WTC11 (cell line): ENCODE data around the gene ZNF57. TPM values are rescaled to one million over a fixed set of nuclear protein-coding genes. Genes with fewer than 3 reads are reported as not detected.

Experiments
- ATAC-seq: fragments of 200-7000 bp; cut with Tn5 transposase; 2 replicates; pipeline ENCODE4 v1.10.0; 2021; ENCODE audit warnings: mild to moderate bottlenecking, moderate library complexity
- CTCF ChIA-PET: fragments of 300-600 bp; sonication (Branson Sonifier 250); formaldehyde crosslinking; loops from one replicate; lab custom pipeline; 2021; ENCODE audit warnings: antibody characterized with exemption; lab: Charles Lee
- POLR2A ChIA-PET: fragments of 350-600 bp; sonication (Branson Sonifier 250); formaldehyde crosslinking; loops from one replicate; lab custom pipeline; 2021; ENCODE audit warnings: antibody characterized with exemption; lab: Charles Lee
- DNase-seq: peaks from one replicate; pipeline ENCODE4 v3.0.0; 2021; ENCODE audit warnings: low spot score
- H3K27ac Mint-ChIP-seq: 2 replicates; pipeline ENCODE4 v1.8.0; 2021; ENCODE audit warnings: mixed read lengths
- H3K27me3 Mint-ChIP-seq: 2 replicates; pipeline ENCODE4 v1.8.0; 2021; ENCODE audit warnings: low read depth, mild to moderate bottlenecking, moderate library complexity, mixed read lengths
- H3K36me3 Mint-ChIP-seq: 2 replicates; pipeline ENCODE4 v1.8.0; 2021; ENCODE audit warnings: mixed read lengths
- H3K4me1 Mint-ChIP-seq: 2 replicates; pipeline ENCODE4 v1.8.0; 2022; ENCODE audit warnings: mixed read lengths
- H3K4me3 Mint-ChIP-seq: 2 replicates; pipeline ENCODE4 v1.8.0; 2021; ENCODE audit warnings: mild to moderate bottlenecking, moderate library complexity, mixed read lengths
- H3K9me3 Mint-ChIP-seq: 2 replicates; pipeline ENCODE4 v1.8.0; 2021; ENCODE audit warnings: mixed read lengths
- EMX1 ChIP-seq: fragments of 250-450 bp; sonication (Bioruptor Pico); IDR thresholded peaks from 2 replicates; pipeline ENCODE4 v1.8.0; 2021; ENCODE audit warnings: mild to moderate bottlenecking
- GRHL2 ChIP-seq: fragments of 250-450 bp; sonication (Bioruptor Pico); IDR thresholded peaks from 2 replicates; pipeline ENCODE4 v1.8.0; 2022; ENCODE audit warnings: mild to moderate bottlenecking, moderate library complexity; ENCODE audit not compliant: insufficient replicate concordance, severe bottlenecking
- PRRX2 ChIP-seq: fragments of 250-450 bp; sonication (Bioruptor Pico); IDR thresholded peaks from 2 replicates; pipeline ENCODE4 v1.8.0; 2021; ENCODE audit warnings: mild to moderate bottlenecking
- RELA ChIP-seq: sonication (generic); formaldehyde crosslinking; IDR thresholded peaks from 2 replicates; pipeline ENCODE4 v1.8.1; 2022; ENCODE audit warnings: missing genetic modification reagents, mild to moderate bottlenecking, borderline replicate concordance
- SP1 ChIP-seq: sonication (generic); formaldehyde crosslinking; conservative IDR thresholded peaks from 2 replicates; pipeline ENCODE4 v1.8.1; 2022; ENCODE audit warnings: missing genetic modification reagents
- TEAD4 ChIP-seq: sonication (generic); formaldehyde crosslinking; IDR thresholded peaks from 2 replicates; pipeline ENCODE4 v1.8.0; 2022; ENCODE audit warnings: mild to moderate bottlenecking, missing genetic modification reagents
- ZNF121 ChIP-seq: sonication (generic); formaldehyde crosslinking; IDR thresholded peaks from 2 replicates; pipeline ENCODE4 v1.8.0; 2023; ENCODE audit warnings: missing genetic modification reagents
- ZNF232 ChIP-seq: sonication (generic); formaldehyde crosslinking; IDR thresholded peaks from 2 replicates; pipeline ENCODE4 v1.8.0; 2022; ENCODE audit warnings: mild to moderate bottlenecking, missing genetic modification reagents
- ZNF416 ChIP-seq: fragments of 250-450 bp; sonication (Bioruptor Pico); IDR thresholded peaks from 2 replicates; pipeline ENCODE4 v1.9.0; 2021; ENCODE audit warnings: mild to moderate bottlenecking, inconsistent platforms
- total RNA-seq: library from RNA; stranded (reverse); gene quantifications from 3 replicates; pipeline ENCODE4 v1.2.3, GENCODE V29; 2021
- TF ChIP-seq, protein P1 (sequence below): sonication (generic); formaldehyde crosslinking; IDR thresholded peaks from 2 replicates; pipeline ENCODE4 v1.8.1; 2023; ENCODE audit warnings: mild to moderate bottlenecking, moderate library complexity, missing genetic modification reagents
- TF ChIP-seq, protein P2 (sequence below): sonication (generic); formaldehyde crosslinking; IDR thresholded peaks from 2 replicates; pipeline ENCODE4 v1.8.0; 2022; ENCODE audit warnings: mild to moderate bottlenecking, missing genetic modification reagents
- TF ChIP-seq, protein P3 (sequence below): sonication (generic); formaldehyde crosslinking; IDR thresholded peaks from 2 replicates; pipeline ENCODE4 v1.8.0; 2022; ENCODE audit warnings: mild to moderate bottlenecking, missing genetic modification reagents
- TF ChIP-seq, protein P4 (sequence below): sonication (generic); formaldehyde crosslinking; conservative IDR thresholded peaks from 2 replicates; pipeline ENCODE4 v1.8.1; 2022; ENCODE audit warnings: mild to moderate bottlenecking, missing genetic modification reagents
- TF ChIP-seq, protein P5 (sequence below): sonication (generic); formaldehyde crosslinking; IDR thresholded peaks from 2 replicates; pipeline ENCODE4 v1.8.0; 2022; ENCODE audit warnings: mild to moderate bottlenecking, missing genetic modification reagents
- TF ChIP-seq, protein P6 (sequence below): sonication (generic); formaldehyde crosslinking; IDR thresholded peaks from 2 replicates; pipeline ENCODE4 v1.8.0; 2023; ENCODE audit warnings: mild to moderate bottlenecking, missing genetic modification reagents
- TF ChIP-seq, protein P7 (sequence below): sonication (generic); formaldehyde crosslinking; IDR thresholded peaks from 2 replicates; pipeline ENCODE4 v1.8.0; 2023; ENCODE audit warnings: missing genetic modification reagents
- TF ChIP-seq, protein P8 (sequence below): sonication (generic); formaldehyde crosslinking; conservative IDR thresholded peaks from 2 replicates; pipeline ENCODE4 v1.8.1; 2023; ENCODE audit warnings: mild to moderate bottlenecking, low read depth, missing genetic modification reagents, moderate library complexity

The ZNF57 gene
- total RNA-seq, 1 experiment from 2014 or later = 8.9 TPM

DNA sequence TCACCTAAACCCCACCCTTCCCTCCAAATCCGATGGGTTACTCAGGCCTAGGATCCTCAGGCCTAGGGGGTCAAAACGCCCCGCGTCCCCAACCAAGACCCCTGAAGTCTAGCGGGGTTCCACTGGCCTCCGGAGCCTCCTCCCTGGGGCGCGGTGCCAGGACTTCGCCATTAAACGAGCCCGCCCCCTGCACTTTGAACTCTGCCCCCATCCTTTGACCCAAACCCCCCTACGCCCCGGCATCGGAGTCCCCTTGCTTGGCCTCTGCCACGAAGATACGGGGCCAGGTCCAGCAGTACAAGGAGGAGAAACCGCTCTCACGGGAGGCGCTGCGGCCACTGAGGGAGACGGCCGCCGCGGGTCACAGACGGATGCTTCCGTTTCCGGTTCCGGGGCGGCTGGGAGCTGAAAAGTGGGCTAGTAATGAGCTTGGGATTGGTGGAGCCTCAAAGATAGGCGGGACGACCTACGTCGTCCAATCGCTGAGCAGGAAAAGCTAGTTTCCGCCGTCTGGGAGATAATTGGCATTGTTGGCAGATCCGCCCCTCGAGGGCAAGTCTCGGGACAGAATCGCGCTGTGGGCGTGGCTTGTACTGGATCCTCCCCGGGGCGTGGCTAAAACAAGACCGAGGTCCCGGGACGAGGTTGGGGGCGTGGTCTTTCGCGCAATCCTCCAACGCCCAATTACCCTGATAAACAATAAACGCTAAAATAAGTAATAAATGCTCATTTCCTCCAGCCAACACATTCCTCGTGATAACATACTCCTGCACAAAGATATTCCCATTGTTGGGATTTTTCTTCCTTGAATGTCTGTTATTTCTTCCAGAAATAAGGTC is 49.8 kb downstream of the ZNF57 start (continued):
- TF ChIP-seq, protein P1, sequence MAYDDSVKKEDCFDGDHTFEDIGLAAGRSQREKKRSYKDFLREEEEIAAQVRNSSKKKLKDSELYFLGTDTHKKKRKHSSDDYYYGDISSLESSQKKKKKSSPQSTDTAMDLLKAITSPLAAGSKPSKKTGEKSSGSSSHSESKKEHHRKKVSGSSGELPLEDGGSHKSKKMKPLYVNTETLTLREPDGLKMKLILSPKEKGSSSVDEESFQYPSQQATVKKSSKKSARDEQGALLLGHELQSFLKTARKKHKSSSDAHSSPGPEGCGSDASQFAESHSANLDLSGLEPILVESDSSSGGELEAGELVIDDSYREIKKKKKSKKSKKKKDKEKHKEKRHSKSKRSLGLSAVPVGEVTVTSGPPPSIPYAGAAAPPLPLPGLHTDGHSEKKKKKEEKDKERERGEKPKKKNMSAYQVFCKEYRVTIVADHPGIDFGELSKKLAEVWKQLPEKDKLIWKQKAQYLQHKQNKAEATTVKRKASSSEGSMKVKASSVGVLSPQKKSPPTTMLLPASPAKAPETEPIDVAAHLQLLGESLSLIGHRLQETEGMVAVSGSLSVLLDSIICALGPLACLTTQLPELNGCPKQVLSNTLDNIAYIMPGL = no peak
- TF ChIP-seq GRHL2 (no peak), EMX1 (CRISPR knock-in tag) (no peak), ZNF121 (CRISPR knock-in tag) (no peak), PRRX2 (CRISPR knock-in tag) (no peak), SP1 (CRISPR knock-in tag) (peak; percentile 80)
- TF ChIP-seq, protein P2, sequence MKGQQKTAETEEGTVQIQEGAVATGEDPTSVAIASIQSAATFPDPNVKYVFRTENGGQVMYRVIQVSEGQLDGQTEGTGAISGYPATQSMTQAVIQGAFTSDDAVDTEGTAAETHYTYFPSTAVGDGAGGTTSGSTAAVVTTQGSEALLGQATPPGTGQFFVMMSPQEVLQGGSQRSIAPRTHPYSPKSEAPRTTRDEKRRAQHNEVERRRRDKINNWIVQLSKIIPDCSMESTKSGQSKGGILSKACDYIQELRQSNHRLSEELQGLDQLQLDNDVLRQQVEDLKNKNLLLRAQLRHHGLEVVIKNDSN (CRISPR knock-in tag) = no peak
- TF ChIP-seq, protein P3, sequence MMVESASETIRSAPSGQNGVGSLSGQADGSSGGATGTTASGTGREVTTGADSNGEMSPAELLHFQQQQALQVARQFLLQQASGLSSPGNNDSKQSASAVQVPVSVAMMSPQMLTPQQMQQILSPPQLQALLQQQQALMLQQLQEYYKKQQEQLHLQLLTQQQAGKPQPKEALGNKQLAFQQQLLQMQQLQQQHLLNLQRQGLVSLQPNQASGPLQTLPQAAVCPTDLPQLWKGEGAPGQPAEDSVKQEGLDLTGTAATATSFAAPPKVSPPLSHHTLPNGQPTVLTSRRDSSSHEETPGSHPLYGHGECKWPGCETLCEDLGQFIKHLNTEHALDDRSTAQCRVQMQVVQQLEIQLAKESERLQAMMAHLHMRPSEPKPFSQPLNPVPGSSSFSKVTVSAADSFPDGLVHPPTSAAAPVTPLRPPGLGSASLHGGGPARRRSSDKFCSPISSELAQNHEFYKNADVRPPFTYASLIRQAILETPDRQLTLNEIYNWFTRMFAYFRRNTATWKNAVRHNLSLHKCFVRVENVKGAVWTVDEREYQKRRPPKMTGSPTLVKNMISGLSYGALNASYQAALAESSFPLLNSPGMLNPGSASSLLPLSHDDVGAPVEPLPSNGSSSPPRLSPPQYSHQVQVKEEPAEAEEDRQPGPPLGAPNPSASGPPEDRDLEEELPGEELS (CRISPR knock-in tag) = no peak

DNA sequence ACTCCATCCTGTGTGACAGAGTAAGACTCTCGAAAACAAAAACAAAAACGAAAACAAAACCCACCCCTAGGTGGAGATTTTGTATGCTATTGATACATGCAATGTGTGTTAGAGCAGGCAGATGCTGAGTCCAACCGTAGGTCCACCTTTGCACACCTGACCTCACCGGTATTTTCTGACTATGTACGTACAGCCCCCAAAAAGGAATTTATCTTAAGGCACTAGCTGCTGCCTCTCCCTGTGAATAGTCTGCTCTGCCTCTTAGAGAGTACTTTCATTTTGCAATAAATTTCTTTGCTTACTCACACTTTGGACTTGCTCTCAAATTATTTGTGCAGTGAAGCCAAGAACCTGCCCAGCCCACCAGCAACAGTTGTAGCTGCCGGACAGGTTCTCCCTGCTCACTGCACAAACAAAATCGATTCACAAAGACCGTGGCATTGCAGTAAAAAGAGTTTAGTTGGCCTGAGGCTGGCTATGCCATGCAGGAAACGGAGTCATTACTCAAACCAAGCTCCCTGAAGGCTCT is 52.3 kb downstream of the ZNF57 start:
- H3K27me3 Mint-ChIP-seq = no peaks in the 10 kb centered on the region
- no peaks in the 10 kb centered on the region for H3K9me3 Mint-ChIP-seq
- no peak for ATAC-seq
- TF ChIP-seq TEAD4 (CRISPR knock-in tag) (no peak), ZNF416 (no peak), ZNF232 (CRISPR knock-in tag) (no peak), RELA (no peak)
- TF ChIP-seq, protein P4, sequence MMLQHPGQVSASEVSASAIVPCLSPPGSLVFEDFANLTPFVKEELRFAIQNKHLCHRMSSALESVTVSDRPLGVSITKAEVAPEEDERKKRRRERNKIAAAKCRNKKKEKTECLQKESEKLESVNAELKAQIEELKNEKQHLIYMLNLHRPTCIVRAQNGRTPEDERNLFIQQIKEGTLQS = no peak
- TF ChIP-seq, protein P5, sequence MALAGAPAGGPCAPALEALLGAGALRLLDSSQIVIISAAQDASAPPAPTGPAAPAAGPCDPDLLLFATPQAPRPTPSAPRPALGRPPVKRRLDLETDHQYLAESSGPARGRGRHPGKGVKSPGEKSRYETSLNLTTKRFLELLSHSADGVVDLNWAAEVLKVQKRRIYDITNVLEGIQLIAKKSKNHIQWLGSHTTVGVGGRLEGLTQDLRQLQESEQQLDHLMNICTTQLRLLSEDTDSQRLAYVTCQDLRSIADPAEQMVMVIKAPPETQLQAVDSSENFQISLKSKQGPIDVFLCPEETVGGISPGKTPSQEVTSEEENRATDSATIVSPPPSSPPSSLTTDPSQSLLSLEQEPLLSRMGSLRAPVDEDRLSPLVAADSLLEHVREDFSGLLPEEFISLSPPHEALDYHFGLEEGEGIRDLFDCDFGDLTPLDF (CRISPR knock-in tag) = no peak
- TF ChIP-seq, protein P3 (CRISPR knock-in tag) = no peak
- no peaks in the 10 kb centered on the region for H3K36me3 Mint-ChIP-seq
- H3K4me3 Mint-ChIP-seq = no peak overlapping the region
- ChIA-PET CTCF (interaction anchor here (1.2 to 4.5 kb wide), 4 partner anchors 151 to 211 kb away, joined by 7 to 84 read pairs (median 18); no protein-coding TSS in a partner anchor), POLR2A (no interaction called here)
- DNase-seq = no peak
- H3K27ac Mint-ChIP-seq = no peak overlapping the region
- peaks cover 8% of the 10 kb centered on the region for H3K4me1 Mint-ChIP-seq

DNA sequence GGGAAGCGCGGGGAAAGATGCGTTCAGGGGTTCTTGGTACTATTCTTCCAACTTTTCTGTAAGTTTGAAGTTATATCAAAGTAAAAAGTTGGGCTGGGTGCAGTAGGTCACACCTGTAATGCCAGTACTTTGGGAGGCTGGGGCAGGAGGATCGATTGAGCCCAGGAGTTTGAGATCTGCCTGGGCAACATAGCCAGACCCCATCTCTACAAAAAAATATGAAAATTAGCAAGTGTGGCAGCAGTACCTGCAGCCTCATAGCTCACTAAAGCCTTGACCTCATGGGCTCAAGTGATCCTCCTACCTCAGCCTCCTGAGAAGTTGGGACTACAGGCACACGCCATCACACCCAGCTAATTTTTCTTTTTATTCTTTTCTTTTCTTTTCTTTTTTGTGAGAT is 56.4 kb downstream of the ZNF57 start:
- POLR2A ChIA-PET = no interaction called here
- TF ChIP-seq, protein P6, sequence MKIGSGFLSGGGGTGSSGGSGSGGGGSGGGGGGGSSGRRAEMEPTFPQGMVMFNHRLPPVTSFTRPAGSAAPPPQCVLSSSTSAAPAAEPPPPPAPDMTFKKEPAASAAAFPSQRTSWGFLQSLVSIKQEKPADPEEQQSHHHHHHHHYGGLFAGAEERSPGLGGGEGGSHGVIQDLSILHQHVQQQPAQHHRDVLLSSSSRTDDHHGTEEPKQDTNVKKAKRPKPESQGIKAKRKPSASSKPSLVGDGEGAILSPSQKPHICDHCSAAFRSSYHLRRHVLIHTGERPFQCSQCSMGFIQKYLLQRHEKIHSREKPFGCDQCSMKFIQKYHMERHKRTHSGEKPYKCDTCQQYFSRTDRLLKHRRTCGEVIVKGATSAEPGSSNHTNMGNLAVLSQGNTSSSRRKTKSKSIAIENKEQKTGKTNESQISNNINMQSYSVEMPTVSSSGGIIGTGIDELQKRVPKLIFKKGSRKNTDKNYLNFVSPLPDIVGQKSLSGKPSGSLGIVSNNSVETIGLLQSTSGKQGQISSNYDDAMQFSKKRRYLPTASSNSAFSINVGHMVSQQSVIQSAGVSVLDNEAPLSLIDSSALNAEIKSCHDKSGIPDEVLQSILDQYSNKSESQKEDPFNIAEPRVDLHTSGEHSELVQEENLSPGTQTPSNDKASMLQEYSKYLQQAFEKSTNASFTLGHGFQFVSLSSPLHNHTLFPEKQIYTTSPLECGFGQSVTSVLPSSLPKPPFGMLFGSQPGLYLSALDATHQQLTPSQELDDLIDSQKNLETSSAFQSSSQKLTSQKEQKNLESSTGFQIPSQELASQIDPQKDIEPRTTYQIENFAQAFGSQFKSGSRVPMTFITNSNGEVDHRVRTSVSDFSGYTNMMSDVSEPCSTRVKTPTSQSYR (CRISPR knock-in tag) = no peak
- TF ChIP-seq, protein P7, sequence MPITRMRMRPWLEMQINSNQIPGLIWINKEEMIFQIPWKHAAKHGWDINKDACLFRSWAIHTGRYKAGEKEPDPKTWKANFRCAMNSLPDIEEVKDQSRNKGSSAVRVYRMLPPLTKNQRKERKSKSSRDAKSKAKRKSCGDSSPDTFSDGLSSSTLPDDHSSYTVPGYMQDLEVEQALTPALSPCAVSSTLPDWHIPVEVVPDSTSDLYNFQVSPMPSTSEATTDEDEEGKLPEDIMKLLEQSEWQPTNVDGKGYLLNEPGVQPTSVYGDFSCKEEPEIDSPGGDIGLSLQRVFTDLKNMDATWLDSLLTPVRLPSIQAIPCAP = no peak
- TF ChIP-seq, protein P8, sequence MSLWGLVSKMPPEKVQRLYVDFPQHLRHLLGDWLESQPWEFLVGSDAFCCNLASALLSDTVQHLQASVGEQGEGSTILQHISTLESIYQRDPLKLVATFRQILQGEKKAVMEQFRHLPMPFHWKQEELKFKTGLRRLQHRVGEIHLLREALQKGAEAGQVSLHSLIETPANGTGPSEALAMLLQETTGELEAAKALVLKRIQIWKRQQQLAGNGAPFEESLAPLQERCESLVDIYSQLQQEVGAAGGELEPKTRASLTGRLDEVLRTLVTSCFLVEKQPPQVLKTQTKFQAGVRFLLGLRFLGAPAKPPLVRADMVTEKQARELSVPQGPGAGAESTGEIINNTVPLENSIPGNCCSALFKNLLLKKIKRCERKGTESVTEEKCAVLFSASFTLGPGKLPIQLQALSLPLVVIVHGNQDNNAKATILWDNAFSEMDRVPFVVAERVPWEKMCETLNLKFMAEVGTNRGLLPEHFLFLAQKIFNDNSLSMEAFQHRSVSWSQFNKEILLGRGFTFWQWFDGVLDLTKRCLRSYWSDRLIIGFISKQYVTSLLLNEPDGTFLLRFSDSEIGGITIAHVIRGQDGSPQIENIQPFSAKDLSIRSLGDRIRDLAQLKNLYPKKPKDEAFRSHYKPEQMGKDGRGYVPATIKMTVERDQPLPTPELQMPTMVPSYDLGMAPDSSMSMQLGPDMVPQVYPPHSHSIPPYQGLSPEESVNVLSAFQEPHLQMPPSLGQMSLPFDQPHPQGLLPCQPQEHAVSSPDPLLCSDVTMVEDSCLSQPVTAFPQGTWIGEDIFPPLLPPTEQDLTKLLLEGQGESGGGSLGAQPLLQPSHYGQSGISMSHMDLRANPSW = no peak

More for the DNA sequence above, 56.4 kb downstream of the ZNF57 start:
- H3K4me1 Mint-ChIP-seq = peaks cover under 1% of the 10 kb centered on the region; the same call in 1 of the 2 replicates
- no peak overlapping the region for H3K27ac Mint-ChIP-seq
- no peak overlapping the region for H3K4me3 Mint-ChIP-seq
- no peaks in the 10 kb centered on the region for H3K9me3 Mint-ChIP-seq
- no peak for DNase-seq
- no peaks in the 10 kb centered on the region for H3K36me3 Mint-ChIP-seq
- no peak for ATAC-seq
- no peaks in the 10 kb centered on the region; the same call in 1 of the 2 replicates for H3K27me3 Mint-ChIP-seq
- CTCF ChIA-PET = interaction anchor here (0.7 to 6.6 kb wide), 8 partner anchors 116 to 174 kb away, joined by 3 to 51 read pairs (median 4); partner anchors contain the start of gene ZNF555
